NCI-H524 treated with DMSO at 0.1 percent for 48 hours (cell line): ENCODE data around the gene BCAN.

Experiments
- DNase-seq: peaks from one replicate; lab custom pipeline; 2025; lab: John Stamatoyannopoulos, UW

Gene BCAN

DNA sequence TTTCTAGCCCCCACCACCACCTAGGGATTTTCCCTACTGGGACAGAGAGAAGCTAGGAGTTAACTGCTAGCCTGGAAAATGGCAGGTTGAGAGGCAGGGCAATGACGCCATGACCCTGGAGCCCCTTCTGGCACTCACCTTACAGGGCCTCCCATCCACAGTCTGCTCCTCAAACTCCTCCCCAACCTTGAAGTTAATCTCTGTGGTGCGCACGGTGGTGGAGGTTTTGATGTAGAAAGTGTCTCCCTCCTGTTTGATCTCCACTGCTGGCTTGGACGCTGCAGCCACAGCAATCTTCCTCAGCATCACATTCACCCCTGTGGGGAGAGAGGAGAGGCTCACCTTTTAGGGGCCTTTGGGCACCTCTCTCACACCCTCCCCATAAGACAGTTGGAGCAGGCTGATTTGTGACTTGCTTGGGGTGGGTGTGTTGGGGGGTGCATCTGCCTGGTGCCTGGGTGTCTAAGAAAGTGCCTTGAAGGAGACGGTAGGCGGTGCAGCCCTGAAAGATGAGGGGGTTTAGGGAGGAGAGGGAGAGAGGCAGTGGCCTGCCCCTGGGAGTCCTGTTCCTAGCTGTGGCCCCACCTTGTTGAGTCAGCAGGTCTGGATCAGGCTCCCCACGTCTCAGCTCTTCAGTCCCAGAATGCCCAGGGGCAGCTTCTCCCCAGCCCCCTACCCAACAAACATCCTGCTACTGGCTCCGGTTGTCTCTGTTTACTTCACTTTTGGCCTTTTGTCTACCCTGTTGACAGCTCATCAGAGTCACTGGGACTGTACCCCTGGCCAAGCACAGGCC lies 59.0 kb downstream of the BCAN start:
- no peak for DNase-seq

DNA sequence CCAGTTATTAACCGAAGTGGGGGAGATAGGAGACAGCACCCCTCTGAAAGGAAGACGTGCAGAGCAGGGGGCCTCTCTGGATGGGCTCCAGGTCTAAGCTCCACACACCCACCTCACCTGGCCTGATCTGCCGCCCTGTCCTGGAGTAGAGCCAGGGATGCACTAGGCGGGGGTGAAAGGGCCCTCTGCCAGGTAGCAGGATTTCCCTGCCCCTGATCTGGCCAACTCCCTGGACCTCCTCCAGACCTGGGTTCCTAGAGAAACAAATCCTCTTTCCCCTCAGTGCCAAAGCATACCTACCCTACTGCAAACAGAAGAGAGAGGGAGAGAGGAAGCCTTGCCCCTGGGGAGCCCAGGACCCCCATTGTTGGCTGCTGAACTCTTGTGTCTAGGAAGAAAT lies 61.4 kb downstream of the BCAN start:
- DNase-seq: no peak

DNA sequence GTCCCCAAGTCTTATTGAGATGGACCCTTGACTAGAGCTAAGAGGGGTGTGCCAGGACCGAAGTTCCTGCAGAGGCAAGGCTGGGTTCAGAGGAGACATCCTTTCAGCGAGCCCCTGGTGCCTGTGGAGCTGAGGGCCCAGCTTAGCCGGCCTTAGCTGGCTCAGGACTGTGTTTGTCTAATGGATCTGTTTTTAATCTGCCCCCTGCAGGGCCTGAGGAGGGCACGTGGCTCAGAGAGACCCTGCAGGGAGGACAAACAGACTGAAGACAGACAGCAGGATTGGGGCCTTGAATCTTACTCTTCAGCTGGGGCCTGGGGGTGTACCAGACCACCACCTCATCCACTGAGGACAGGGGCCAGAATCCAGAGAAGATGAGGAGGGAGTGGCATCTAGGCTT lies 61.8 kb downstream of the BCAN start:
- no peak for DNase-seq

DNA sequence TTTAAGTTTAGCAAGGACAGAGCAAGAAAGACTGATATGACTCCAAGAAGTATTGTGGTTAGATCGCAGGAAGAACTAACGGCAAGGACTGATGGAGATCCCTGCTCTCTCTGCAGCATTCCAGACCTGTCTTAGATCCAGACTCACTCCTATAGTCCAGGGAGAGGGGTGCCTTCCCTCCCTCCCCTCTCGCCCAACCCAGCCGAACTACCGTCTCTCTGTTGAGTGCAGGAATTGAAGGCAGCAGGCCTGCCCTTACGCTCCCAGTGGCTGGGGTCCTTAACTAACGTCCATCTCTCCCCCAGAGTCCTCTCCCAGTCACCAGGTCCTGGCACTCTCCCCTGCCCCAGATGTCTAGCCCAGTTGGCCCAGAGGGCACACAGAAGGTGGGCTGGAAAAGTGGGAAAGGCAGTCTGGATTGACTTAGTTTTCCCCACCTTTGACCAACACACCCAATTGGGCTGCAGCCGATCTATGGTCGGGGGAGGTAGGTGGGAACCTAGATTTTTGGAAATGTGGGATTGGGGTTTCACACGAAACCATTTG lies 62.3 kb downstream of the BCAN start:
- DNase-seq: no peak

DNA sequence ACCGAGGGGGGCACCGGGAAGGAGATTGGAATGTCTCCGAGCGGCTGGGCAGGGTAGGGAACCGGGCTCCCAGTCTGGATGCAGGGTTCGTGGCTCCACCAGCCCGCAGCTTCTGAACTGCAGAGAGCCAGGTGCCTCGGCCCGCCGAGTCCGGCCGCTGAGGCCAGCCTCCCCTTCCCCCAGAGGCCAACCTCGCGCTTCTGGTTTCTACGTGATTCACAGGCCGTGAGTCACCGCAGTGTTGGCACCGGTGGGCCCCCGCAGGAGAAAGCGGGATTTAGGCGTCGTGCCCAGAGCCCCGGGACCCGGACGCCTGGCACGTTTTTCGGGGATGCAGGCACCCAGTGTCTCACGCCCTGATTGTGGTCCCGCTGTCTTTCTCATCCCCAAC lies 63.0 kb downstream of the BCAN start:
- no peak for DNase-seq

DNA sequence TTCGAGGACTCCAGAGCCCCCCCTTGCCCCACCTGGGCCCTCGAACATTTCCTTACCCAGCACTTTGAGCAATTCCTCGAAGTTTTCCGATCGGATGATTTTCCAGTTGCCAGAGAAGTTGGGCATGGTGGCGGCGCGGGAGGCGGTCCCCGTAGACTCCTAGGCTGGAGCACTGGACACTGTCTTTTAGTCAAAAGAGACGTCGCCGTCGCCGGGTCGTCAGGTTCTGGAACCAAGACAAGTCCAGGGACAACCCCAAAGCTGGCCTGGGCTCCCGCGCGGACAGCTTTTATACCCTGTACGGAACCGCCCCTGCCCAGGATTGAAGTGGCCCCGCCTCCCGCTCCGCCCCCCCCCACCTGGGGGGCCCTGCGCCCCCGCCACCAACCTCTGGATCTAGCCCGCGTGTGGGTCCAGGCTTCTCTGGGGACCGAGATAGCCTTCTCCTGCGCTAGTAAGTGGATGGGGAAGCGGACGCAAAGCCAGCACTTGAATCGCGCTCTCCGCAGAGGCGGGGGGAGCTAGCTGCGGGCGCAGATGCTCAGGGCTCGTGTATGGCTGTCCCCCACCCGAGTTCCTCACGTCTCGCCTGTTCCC lies 63.5 kb downstream of the BCAN start, which contains the start of gene CRABP2:
CRABP2 (minus strand) TSS at position 263 of the 597 bp plus-strand sequence; CDS start at position 126, 137 bp downstream.
- DNase-seq: no peak

DNA sequence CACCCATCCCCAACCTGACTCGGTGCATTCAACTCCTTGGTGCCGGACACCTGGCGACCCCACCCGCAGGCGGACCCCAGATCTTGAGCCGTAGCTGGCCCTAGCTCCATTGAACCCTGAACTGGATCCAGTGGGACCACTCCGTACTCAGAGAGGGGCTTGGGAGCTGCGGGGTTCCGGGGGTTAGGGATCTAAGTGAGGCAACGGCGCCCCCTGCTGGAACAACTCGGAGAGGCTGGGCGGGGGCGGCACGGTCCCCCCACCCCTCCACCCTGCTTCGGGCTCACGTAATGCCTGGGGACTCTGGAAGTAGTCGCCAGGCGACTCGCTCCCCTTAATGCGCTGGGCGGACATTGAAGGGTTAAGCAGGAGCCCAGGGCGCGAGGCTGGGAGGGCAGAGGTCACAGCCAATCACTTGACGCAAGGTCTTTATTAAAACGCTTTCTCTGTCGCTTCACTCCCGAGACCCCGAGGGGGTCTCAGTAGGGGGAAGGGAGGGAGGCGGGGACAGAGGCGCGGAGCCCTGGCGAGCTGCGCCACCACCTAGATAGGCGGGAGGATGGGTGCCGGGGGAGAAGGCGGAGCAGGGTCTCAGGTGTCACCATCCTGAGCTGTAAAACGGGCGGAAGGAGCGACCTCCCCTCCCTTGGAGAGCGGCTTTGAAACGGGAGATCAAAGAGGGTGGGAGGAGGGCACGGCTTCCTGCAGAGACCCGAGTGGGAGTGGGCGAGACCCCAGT lies 64.2 kb downstream of the BCAN start:
- no peak for DNase-seq

DNA sequence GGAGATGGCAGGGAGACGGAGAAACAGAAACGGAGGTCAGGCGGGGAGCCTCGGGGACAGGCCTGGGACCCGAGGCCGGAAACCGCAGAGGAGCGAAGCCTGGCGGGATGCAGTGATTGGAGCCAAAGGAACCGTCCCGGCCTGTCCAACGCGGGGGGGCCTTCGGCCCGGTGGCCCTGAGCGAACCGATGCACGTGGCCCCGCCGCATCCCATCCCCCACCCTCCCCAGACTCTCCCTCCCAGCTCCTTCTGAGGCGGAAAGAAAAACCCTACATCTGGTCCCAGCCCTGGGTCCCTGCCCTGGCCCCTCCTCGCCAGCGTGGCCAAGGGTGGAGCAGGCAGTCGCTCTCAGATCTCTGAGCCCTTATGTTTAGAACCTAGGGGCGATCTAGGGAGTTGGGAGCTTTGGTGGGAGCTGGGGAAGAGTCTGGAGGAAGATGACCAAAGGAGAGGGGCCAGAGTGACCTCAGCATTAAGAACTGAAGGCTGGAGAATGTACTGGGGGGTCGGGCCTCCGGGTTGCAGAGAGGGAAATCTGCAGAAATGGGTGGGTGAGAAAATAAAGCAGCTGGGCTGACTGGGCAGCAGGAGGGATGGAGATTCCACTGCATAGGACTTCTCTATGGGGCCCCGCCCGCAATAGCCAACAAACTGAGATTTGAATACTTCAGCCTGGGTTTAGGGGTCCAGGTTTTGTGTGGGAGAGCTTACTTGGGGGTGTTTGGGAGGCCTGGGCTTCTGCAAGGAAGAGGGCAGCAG lies 64.9 kb downstream of the BCAN start:
- DNase-seq: no peak

DNA sequence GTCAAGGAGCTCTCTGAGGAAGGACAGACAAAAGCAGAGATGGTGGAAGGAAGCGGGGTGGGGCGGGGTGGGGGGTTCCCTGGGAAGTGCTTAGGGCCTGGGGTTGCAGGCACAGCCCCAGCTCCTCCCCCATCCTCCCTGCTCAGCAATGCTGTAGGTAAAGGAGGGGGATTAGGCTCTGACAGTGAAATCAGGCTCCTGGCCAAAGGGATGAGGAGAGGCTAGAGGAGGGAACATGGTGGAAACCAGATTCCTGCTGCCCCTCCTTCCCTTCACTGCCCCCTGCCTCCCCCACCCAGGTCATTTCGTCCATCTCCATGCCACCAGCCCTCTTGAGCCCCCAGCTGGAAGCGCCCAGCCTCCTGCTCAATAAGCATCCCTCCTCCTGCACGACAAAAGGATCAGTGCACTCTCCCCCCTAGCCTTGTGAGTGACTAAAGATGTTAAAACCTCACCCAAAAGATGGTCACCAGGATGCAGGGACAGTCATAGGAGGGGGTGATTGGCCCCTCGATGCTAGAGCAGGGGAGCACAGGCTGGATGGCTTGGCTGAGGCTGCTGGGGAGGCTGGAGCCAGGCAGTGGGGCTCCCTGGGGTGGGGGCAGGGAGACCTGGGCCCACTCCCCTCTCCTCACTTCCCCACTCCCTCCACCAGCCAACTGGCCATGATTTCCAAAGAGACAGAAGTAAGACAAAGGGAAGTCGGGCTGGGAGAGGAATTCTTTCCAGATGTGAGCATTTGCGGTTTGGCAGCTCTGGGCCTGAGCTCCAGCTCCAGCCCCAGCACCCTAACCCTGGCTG lies 65.7 kb downstream of the BCAN start:
- DNase-seq: no peak

DNA sequence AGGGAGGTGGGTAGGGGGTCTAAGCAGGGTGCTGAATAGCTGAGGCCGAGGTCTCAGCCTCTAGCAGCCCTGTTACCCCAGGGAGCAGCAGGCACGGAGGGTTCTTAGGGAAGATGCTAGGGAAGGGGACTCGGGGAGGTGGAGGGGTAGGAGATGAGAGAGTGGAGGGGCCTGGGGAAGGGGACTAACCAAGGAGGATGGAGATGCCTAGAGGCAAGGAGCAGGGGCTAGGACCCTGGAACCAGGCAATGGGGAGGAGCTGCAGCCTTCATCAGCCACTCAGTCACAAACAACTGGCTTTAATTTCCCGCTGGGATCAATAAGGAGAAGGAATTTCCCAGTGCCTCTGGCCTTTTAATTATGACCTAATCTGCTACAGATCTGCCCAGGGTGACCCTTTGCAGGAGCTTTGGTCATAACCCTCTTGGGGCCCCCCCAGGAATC lies 66.3 kb downstream of the BCAN start:
- no peak for DNase-seq

DNA sequence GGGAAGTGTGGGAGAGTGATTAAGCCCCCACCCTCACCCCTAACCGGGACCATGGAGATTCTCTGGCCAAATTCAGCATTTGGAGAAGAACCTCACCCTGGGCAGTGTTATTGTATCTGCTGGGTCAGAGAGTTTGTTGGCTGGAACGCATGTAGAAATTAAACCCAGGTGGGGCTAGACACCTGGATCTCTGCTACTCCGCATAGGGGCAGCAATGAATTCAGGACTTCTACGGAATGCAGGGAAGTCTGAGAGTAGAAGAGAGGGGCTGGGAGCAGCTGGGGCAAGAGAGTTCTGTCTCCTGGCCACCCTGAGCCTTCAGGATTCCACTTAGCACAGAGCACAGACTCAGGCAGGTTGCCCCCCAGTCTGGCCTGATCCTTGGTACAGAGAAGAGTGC lies 67.1 kb downstream of the BCAN start:
- no peak for DNase-seq
